Activated CD8-positive, alpha-beta memory T cell treated with anti-CD3 and anti-CD28 coated beads, Interleukin-2, amount 50 U/mL, for 24 hours (primary cell): ENCODE data around the gene PLPPR3.

Source experiments
- DNase-seq: peaks from one replicate; pipeline ENCODE4 v3.0.0-alpha.2; 2020; ENCODE audit errors: extremely low read depth

PLPPR3 gene, protein sequence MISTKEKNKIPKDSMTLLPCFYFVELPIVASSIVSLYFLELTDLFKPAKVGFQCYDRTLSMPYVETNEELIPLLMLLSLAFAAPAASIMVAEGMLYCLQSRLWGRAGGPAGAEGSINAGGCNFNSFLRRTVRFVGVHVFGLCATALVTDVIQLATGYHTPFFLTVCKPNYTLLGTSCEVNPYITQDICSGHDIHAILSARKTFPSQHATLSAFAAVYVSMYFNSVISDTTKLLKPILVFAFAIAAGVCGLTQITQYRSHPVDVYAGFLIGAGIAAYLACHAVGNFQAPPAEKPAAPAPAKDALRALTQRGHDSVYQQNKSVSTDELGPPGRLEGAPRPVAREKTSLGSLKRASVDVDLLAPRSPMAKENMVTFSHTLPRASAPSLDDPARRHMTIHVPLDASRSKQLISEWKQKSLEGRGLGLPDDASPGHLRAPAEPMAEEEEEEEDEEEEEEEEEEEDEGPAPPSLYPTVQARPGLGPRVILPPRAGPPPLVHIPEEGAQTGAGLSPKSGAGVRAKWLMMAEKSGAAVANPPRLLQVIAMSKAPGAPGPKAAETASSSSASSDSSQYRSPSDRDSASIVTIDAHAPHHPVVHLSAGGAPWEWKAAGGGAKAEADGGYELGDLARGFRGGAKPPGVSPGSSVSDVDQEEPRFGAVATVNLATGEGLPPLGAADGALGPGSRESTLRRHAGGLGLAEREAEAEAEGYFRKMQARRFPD

GRCh38 chr19:821825-822503 lies at the start of gene PLPPR3:
Gene PLPPR3, minus strand, starts transcription at chr19:821955. Its CDS starts 396 bp downstream, at chr19:821559.
- no peak for DNase-seq

- DNase-seq = no peak
These were observed 49.2 kb upstream of the PLPPR3 start for GRCh38 chr19:870963-871401.

GRCh38 chr19:870314-870713 lies 48.6 kb upstream of the PLPPR3 start:
- no peak for DNase-seq

DNA sequence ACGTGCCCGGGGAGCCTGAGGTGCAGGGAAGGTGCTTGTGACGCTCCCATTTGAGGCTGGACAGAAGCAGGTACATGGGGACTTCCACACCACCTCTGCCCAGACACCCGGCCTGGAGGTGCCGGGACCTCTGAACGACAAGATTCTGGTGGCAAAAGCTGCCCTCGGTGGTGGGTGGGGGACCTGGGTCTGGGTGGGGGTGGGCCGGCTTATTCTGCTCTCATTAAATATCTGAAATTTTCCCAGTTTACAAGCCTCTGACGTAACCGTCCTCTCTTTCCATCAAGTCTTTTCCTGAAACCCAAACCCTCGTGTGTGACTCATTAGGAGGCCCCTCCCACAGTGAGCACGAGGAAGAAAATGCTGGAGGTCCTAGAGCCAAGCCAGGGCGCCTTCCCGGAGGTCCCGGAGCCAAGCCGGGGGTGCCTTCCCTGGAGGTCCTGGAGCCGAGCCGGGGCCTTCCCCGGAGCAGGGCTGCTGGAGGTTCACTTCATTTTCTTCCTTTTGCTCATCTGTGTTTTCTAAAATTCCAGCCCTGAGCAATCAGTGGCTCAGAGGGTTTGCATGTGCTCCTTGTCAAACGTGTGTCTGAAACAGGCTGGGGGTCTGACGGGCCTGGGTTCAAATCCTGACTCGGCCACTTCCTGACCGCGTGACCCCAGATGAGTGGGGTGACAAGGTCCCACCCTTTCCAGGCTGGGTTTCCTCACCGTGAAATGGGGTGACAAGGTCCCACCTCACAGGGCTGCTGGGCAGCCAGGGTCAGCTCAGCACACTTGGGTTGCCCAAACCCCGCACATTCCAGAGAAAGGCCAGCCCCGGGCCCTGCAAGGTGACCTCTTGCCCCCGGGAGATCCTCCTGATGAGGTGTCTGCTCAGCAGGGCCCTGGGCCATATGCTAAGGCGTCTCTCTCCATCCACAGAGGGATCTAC lies 47.8 kb upstream of the PLPPR3 start:
- DNase-seq = no peak

DNA sequence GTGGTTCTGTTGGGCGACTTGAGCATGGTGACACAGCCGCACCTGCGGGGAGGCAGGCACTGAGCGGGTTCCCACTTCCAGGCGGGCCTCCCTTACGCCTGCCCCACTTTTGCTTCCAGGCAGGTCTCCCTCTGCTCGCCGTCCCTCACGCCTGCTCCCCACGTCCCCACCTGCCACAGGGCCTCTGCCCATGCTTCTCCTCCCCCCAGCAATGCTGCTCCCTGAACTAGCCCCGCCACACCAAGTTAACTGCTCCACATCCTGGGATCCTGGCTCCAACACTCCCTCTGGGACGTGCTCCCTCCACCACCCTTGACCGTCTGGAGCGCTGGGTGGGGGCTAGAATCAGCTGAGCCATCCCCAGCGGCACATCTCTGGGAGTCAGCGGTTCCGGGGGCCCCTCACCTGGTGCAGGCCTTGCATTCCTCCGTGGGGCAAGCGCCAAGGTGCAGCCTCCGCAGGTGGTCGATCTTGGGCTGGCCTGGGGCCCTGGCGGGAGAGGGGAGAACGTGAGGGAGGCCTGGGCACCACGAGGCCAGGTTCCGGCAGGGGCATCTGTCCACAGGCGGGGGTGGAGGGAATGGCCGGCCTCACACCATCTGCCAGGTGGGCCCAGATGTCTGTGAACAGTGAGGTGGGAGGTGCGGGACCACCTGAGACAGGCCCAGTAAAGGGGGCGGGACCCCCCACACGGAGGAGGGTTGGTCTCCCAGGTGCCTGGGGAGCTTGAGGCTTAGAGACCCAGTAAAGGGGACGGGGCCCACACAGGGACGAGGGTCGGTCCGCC lies 46.9 kb upstream of the PLPPR3 start:
- no peak for DNase-seq

GRCh38 chr19:867855-868457 lies 46.2 kb upstream of the PLPPR3 start:
- DNase-seq = no peak

GRCh38 chr19:867301-867793 lies 45.6 kb upstream of the PLPPR3 start:
- no peak for DNase-seq

- DNase-seq = no peak
These were observed 45.1 kb upstream of the PLPPR3 start for GRCh38 chr19:866769-867300.

- no peak for DNase-seq
These were observed 41.5 kb upstream of the PLPPR3 start for GRCh38 chr19:863315-863620.

- no peak for DNase-seq
These were observed 41.0 kb upstream of the PLPPR3 start for GRCh38 chr19:862581-863314.

DNA sequence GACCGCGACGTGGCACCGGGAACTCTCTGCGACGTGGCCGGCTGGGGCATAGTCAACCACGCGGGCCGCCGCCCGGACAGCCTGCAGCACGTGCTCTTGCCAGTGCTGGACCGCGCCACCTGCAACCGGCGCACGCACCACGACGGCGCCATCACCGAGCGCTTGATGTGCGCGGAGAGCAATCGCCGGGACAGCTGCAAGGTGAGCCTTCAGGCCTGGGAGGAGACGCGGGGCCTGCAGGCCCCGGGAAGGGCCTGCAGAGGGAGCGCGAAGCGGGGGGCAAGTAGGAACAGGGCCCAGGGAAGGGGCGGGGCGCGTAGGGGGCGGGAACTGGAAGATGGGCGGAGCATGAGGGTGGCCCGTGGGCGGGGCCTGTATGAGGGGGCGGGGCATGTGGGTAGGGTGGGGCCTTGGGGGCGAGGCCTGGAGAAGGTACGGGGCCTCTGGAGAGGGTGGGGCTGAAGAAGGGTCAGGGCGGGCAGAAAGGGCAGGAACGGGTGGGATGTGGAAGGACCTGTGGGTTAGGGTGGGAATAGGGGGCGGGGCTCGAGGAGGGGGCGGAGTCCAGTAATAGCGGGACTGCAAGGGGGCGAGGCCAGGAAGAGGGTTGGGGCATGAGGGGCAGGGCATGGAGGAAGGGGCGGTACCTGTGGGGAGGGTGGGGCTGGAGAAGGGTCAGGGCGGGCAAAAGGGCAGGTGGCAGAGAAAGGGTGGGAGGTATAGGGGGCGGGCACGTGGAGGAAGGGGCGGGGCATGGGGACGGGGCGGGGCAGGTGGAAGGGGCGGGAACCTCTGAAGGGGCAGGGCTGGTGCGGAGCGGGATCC lies 40.2 kb upstream of the PLPPR3 start:
- DNase-seq = no peak

DNA sequence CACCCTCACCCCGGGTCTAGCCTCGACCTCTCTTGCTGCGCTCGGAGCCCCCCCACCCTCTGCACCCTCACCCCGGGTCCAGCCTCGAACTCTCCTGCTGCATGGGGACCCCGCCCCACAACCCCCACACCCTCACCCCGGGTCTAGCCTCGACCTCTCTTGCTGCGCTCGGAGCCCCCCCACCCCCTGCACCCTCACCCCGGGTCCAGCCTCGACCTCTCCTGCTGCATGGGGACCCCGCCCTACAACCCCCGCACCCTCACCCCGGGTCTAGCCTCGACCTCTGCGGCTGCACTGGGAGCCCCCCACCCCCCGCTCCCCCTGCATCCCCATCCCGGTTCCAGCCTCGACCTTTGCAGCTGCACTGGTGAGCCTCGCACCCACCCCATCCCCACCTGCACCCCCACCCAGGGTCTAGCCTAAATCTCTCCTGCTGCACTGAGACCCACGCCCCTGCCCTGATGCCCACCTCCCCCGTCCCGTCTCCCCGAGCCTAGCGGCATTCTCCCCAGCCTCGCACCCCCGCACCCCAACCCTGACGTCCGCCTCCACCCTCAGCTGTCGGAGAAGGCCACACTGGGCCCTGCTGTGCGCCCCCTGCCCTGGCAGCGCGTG lies 39.5 kb upstream of the PLPPR3 start:
- DNase-seq = no peak

- DNase-seq = no peak
These were observed 37.4 kb upstream of the PLPPR3 start, which contains the start of gene CFD for GRCh38 chr19:858868-859843. Gene CFD, plus strand, starts transcription at chr19:859664. Its CDS starts 26 bp downstream, at chr19:859690.

DNA sequence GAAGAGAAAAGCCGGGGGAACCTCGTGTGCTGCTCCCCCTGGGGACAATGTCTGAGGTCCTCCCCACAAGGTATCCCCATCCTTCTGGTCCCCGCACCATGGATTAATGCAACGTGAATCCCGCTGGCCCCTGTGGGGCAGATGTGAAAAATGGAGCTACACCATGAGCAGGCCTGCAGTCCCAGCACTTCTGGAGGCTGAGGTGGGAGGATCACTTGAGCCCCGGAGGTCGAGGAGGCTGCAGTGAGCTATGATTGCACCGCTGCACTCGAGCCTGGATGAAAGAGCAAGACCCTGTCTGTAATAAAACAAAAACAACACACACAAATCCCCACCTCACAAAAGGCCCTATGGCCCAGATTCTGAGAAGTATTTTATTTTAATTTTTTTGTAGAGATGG lies 36.5 kb upstream of the PLPPR3 start:
- DNase-seq = no peak

GRCh38 chr19:855566-856120 lies 33.9 kb upstream of the PLPPR3 start:
- DNase-seq = no peak

DNA sequence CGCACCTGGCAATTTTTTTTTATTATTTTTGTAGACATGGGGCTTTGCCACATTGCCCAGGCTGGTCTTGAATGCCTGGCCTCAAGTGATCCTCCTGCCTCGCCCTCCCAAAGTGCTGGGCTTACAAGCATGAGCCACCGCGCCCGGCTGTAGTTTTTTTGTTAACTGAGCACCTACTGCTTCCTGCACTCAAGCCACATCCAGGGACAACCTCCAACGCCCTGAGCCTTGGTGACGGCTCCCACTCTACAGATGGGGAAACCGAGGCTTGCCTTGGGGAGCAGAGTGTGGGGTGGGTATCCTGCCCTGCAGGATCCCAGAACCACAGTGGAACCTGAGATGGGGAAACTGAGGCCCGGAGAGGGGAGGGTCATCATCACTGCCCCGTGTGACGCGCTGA lies 33.4 kb upstream of the PLPPR3 start:
- DNase-seq = no peak
